HPDE6-E6E7 (cell line): ENCODE data around the gene SIRT5.

Source experiments
- DNase-seq: peaks from one replicate; pipeline ENCODE4 v3.0.0; 2011; ENCODE audit warnings: missing footprints; ENCODE audit errors: extremely low spot score

SIRT5 gene

GRCh38 chr6:13635948-13636658 is 61.7 kb downstream of the SIRT5 start:
- DNase-seq: no peak

GRCh38 chr6:13638014-13638413 is 63.6 kb downstream of the SIRT5 start:
- no peak for DNase-seq

GRCh38 chr6:13638626-13639025 is 64.2 kb downstream of the SIRT5 start:
- DNase-seq: no peak

GRCh38 chr6:13641315-13641714 is 66.9 kb downstream of the SIRT5 start:
- no peak for DNase-seq

- no peak for DNase-seq
Observed at GRCh38 chr6:13643125-13643524, 68.7 kb downstream of the SIRT5 start.

- DNase-seq: no peak
Observed at GRCh38 chr6:13648850-13649249, 74.4 kb downstream of the SIRT5 start.

GRCh38 chr6:13649393-13649792 is 75.0 kb downstream of the SIRT5 start:
- no peak for DNase-seq

- no peak for DNase-seq
Observed at GRCh38 chr6:13653296-13653695, 78.9 kb downstream of the SIRT5 start.

- DNase-seq: no peak
Observed at GRCh38 chr6:13654496-13654895, 80.1 kb downstream of the SIRT5 start.

- no peak for DNase-seq
Observed at GRCh38 chr6:13655700-13656099, 81.3 kb downstream of the SIRT5 start.

- DNase-seq: no peak
Observed at GRCh38 chr6:13660273-13660672, 85.9 kb downstream of the SIRT5 start.

GRCh38 chr6:13660893-13661292 is 86.5 kb downstream of the SIRT5 start:
- no peak for DNase-seq

- no peak for DNase-seq
Observed at GRCh38 chr6:13661647-13662046, 87.2 kb downstream of the SIRT5 start.

- DNase-seq: no peak
Observed at GRCh38 chr6:13662651-13663334, 88.4 kb downstream of the SIRT5 start.

GRCh38 chr6:13663986-13664385 is 89.6 kb downstream of the SIRT5 start:
- DNase-seq: no peak
